Kidney (tissue), 14 donors: ENCODE data around the gene PTPRS. TPM values are rescaled to one million over a fixed set of nuclear protein-coding genes. Genes with fewer than 3 reads are reported as not detected.

ENCODE experiments used
- DNase-seq, 5 donors: peaks; one replicate each; pipeline ENCODE4 v3.0.0-alpha.2; 2013 to 2020
- FAIRE-seq: peaks from 2 replicates; lab custom pipeline; 2012; peaks lifted over from hg19 to GRCh38; lab: Jason Lieb, UNC
- H3K27ac ChIP-seq, 2 donors: one replicate each; pipeline ENCODE4 v1.7.0; 2013; ENCODE audit warnings: low read depth in 2 of 2, low read length in 2 of 2, inconsistent platforms in 1 of 2
- H3K27me3 ChIP-seq: one replicate; pipeline ENCODE4 v1.7.1; 2013; ENCODE audit warnings: low read length, inconsistent platforms; ENCODE audit not compliant: control insufficient read depth, insufficient read depth
- H3K36me3 ChIP-seq, 3 donors: one replicate each; pipeline versions ENCODE4 v1.7.0 to v1.7.1; 2013; ENCODE audit warnings: low read length in 3 of 3, control low read depth in 1 of 3, inconsistent platforms in 1 of 3; ENCODE audit not compliant: insufficient read depth in 3 of 3, control insufficient read depth in 2 of 3
- H3K4me1 ChIP-seq, 3 donors: one replicate each; pipeline versions ENCODE4 v1.7.0 to v1.7.1; 2013; ENCODE audit warnings: low read length in 3 of 3, inconsistent platforms in 1 of 3, low read depth in 1 of 3; ENCODE audit not compliant: control insufficient read depth in 2 of 3, insufficient read depth in 2 of 3
- H3K4me3 ChIP-seq, 3 donors: one replicate each; pipeline versions ENCODE4 v1.7.0 to v1.8.1; 2013; ENCODE audit warnings: low read length in 3 of 3, control low read depth in 1 of 3, inconsistent platforms in 1 of 3
- H3K9ac ChIP-seq, 3 donors: one replicate each; pipeline versions ENCODE4 v1.7.0 to v1.7.1; 2013; ENCODE audit warnings: low read length in 3 of 3, control low read depth in 1 of 3, inconsistent platforms in 1 of 3
- H3K9me3 ChIP-seq, 3 donors: one replicate each; pipeline versions ENCODE4 v1.7.0 to v1.7.1; 2013; ENCODE audit warnings: low read length in 3 of 3, control low read depth in 1 of 3, inconsistent platforms in 1 of 3; ENCODE audit not compliant: control insufficient read depth in 2 of 3, insufficient read depth in 1 of 3
- CTCF ChIP-seq: IDR thresholded peaks from 3 replicates; pipeline ENCODE4 v1.5.1; 2012; ENCODE audit warnings: mild to moderate bottlenecking, moderate library complexity, borderline replicate concordance; ENCODE audit not compliant: insufficient read depth; ENCODE audit errors: extremely low read depth
- intact Hi-C: fragments of 100-400 bp; cut with DNase I; formaldehyde crosslinking; loops from one replicate; pipeline ENCODE4 v1.11.1; 2022
- polyA plus RNA-seq: library from polyadenylated mRNA; stranded (reverse); fragments of 350-450 nt; fragmentation: Illumina TruSeq; extraction: RNeasy Lipid Tissue Mini Kit (QIAGEN cat#74804); gene quantifications from one replicate; pipeline ENCODE4 v1.2.3, GENCODE V29; 2014; ENCODE audit warnings: low read depth, low replicate concordance; ENCODE audit not compliant: insufficient read depth
- total RNA-seq: library from RNA; stranded (reverse); fragmentation: NEBNext Ultra II Directional; extraction: Animal tissue kit (Norgen Biotek cat#: 25700); gene quantifications from one replicate; pipeline ENCODE4 v1.2.1, GENCODE V29; 2021
- donor health status: control.
- donor health status: control.
- donor health status: control.
- donor health status: control.
- donor health status: control.
- donor health status: DM: yes; HTN: yes; CAD: no.
- donor health status: Normal renal cell carcinoma (clear cell type).

The PTPRS gene
- total and polyA plus RNA-seq, 2 donors from 2014 or later: 7.2 to 103 TPM

- Histone ChIP-seq H3K9ac (no peak overlapping the region), H3K4me1 (no peaks in the 10 kb centered on the region), H3K9me3 (no peaks in the 10 kb centered on the region), H3K27ac (no peak overlapping the region), H3K27me3 (no peaks in the 10 kb centered on the region), H3K36me3 (no peaks in the 10 kb centered on the region), H3K4me3 (no peak overlapping the region)
- intact Hi-C loops: no loop called here
- DNase-seq: peak in 1 of 5 donors; percentile 28
- TF ChIP-seq CTCF: no peak
- FAIRE-seq: no peak
Observed at GRCh38 chr19:5355076-5355475, 14.5 kb upstream of the PTPRS start.

- FAIRE-seq: no peak
- no peak for TF ChIP-seq CTCF
- no peaks in the 10 kb centered on the region for H3K9me3 ChIP-seq
- no peak overlapping the region for H3K9ac ChIP-seq
- H3K27me3 ChIP-seq: no peaks in the 10 kb centered on the region
- intact Hi-C loops: no loop called here
- H3K27ac ChIP-seq: no peak overlapping the region
- H3K4me3 ChIP-seq: no peak overlapping the region
- no peaks in the 10 kb centered on the region for H3K4me1 ChIP-seq
- DNase-seq: peak in 2 of 5 donors; percentile 6 to 48
- no peaks in the 10 kb centered on the region for H3K36me3 ChIP-seq
Observed at GRCh38 chr19:5354403-5354802, 13.8 kb upstream of the PTPRS start.

- Histone ChIP-seq H3K4me1 (no peaks in the 10 kb centered on the region), H3K27me3 (no peaks in the 10 kb centered on the region), H3K9me3 (no peaks in the 10 kb centered on the region), H3K9ac (no peak overlapping the region), H3K36me3 (no peaks in the 10 kb centered on the region), H3K4me3 (no peak overlapping the region), H3K27ac (no peak overlapping the region)
- FAIRE-seq: no peak
- intact Hi-C loops: no loop called here
- no peak for DNase-seq
- no peak for TF ChIP-seq CTCF
Observed at GRCh38 chr19:5352229-5352763, 11.7 kb upstream of the PTPRS start.

GRCh38 chr19:5351731-5352228 is 11.2 kb upstream of the PTPRS start:
- H3K36me3 ChIP-seq: no peaks in the 10 kb centered on the region
- FAIRE-seq: no peak

More at GRCh38 chr19:5351731-5352228, 11.2 kb upstream of the PTPRS start:
- H3K4me3 ChIP-seq: no peak overlapping the region
- intact Hi-C loops: no loop called here
- H3K9me3 ChIP-seq: no peaks in the 10 kb centered on the region
- H3K4me1 ChIP-seq: no peaks in the 10 kb centered on the region
- no peak for TF ChIP-seq CTCF
- H3K27ac ChIP-seq: no peak overlapping the region
- no peak overlapping the region for H3K9ac ChIP-seq
- DNase-seq: no peak
- no peaks in the 10 kb centered on the region for H3K27me3 ChIP-seq
